KMS-11 (cell line): ENCODE measurements around the gene SETD1B.

Source experiments
- H2AFZ ChIP-seq: fragments of 200-600 bp; sonication (generic); 2 replicates; pipeline ENCODE4 v1.6.1; 2016; ENCODE audit warnings: antibody characterized with exemption, mixed run types, low read depth
- H3K27ac ChIP-seq: fragments of 200-600 bp; sonication (generic); 2 replicates; pipeline ENCODE4 v1.6.1; 2016; ENCODE audit warnings: mild to moderate bottlenecking, mixed run types
- H3K27me3 ChIP-seq: fragments of 200-600 bp; sonication (generic); 2 replicates; pipeline ENCODE4 v1.6.1; 2017; ENCODE audit warnings: mild to moderate bottlenecking, low read depth, mixed run types, moderate library complexity; ENCODE audit not compliant: insufficient read depth
- H3K36me3 ChIP-seq: fragments of 200-600 bp; sonication (generic); 2 replicates; pipeline ENCODE4 v1.6.1; 2017; ENCODE audit warnings: mild to moderate bottlenecking, mixed run types; ENCODE audit not compliant: insufficient read depth
- H3K4me1 ChIP-seq: fragments of 200-600 bp; sonication (generic); 2 replicates; pipeline ENCODE4 v1.6.1; 2016; ENCODE audit warnings: mild to moderate bottlenecking, low read depth, mixed run types; ENCODE audit not compliant: poor library complexity, severe bottlenecking
- H3K4me2 ChIP-seq: fragments of 200-600 bp; sonication (generic); 2 replicates; pipeline ENCODE4 v1.7.0; 2016; ENCODE audit warnings: mild to moderate bottlenecking, mixed run types
- H3K4me3 ChIP-seq: fragments of 200-600 bp; sonication (generic); IDR thresholded peaks from 2 replicates; pipeline ENCODE4 v1.6.1; 2017; ENCODE audit warnings: low read depth, low read length, mixed read lengths; ENCODE audit not compliant: insufficient read depth
- H3K79me2 ChIP-seq: fragments of 200-600 bp; sonication (generic); 2 replicates; pipeline ENCODE4 v1.6.1; 2016; ENCODE audit warnings: low read depth, mixed run types; ENCODE audit not compliant: insufficient read depth
- H3K9ac ChIP-seq: fragments of 200-600 bp; sonication (generic); 2 replicates; pipeline ENCODE4 v1.6.1; 2016; ENCODE audit warnings: mild to moderate bottlenecking, mixed run types
- H4K20me1 ChIP-seq: fragments of 200-600 bp; sonication (generic); 2 replicates; pipeline ENCODE4 v1.6.1; 2016; ENCODE audit warnings: mild to moderate bottlenecking, mixed run types; ENCODE audit not compliant: insufficient read depth
- TF ChIP-seq, protein P1 (sequence below): fragments of 200-600 bp; sonication (generic); conservative IDR thresholded peaks from 2 replicates; pipeline ENCODE4 v1.6.1; 2017; ENCODE audit warnings: low read depth, mild to moderate bottlenecking, antibody characterized with exemption, low read length, moderate library complexity, mixed read lengths

Gene SETD1B

DNA sequence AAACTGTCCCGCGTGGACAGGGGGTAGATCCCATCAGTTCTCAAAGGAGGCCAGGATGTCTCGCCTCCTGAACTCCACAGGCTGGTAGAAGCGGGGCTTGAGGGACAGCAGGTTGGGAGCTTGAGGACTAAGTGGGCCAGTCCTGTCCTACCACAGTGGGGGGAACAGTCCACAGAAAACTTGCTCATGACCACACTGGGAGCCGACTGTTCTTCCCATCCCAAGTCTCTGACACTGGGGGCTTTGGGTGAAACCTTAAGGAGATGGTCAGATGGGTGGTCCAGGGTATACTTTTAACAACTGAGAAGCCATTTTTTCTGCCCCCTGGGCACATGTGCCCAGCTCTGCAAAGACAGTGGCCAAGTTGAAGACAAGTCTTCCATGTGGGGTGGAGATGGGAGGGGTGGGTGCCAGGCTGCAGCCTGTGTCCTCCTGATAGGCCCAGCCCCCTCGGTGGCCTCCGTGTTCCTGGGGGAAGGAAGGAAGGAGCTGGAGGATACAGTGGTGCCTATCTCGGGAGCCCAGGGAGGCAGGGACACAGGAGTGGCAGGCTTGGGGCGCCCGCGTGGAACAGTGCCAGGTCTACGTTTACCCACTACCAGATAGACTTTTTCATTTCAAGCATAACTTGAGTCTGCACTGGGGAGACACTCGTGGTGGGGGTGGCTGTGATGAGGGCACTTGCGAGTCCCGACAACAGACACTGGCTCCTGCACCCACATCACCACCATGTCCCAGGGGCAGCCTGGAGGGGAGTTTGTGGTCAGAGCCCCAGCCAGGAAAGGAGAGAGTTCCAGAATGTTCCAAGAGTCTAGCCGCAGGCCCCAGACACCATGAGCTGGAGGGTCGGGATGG is 25.0 kb upstream of the SETD1B start:
- H2AFZ ChIP-seq, result no peak overlapping the region
- H3K9ac ChIP-seq, result no peak overlapping the region
- peaks cover 3% of the 10 kb centered on the region for H3K4me1 ChIP-seq
- H3K27me3 ChIP-seq, result no peaks in the 10 kb centered on the region
- H3K4me2 ChIP-seq, result no peak overlapping the region
- no peaks in the 10 kb centered on the region for H3K79me2 ChIP-seq
- no peak overlapping the region for H3K4me3 ChIP-seq
- no peak overlapping the region for H3K27ac ChIP-seq
- no peaks in the 10 kb centered on the region for H3K36me3 ChIP-seq
- H4K20me1 ChIP-seq, result no peaks in the 10 kb centered on the region
- TF ChIP-seq, protein P1, sequence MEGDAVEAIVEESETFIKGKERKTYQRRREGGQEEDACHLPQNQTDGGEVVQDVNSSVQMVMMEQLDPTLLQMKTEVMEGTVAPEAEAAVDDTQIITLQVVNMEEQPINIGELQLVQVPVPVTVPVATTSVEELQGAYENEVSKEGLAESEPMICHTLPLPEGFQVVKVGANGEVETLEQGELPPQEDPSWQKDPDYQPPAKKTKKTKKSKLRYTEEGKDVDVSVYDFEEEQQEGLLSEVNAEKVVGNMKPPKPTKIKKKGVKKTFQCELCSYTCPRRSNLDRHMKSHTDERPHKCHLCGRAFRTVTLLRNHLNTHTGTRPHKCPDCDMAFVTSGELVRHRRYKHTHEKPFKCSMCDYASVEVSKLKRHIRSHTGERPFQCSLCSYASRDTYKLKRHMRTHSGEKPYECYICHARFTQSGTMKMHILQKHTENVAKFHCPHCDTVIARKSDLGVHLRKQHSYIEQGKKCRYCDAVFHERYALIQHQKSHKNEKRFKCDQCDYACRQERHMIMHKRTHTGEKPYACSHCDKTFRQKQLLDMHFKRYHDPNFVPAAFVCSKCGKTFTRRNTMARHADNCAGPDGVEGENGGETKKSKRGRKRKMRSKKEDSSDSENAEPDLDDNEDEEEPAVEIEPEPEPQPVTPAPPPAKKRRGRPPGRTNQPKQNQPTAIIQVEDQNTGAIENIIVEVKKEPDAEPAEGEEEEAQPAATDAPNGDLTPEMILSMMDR, result no peak

DNA sequence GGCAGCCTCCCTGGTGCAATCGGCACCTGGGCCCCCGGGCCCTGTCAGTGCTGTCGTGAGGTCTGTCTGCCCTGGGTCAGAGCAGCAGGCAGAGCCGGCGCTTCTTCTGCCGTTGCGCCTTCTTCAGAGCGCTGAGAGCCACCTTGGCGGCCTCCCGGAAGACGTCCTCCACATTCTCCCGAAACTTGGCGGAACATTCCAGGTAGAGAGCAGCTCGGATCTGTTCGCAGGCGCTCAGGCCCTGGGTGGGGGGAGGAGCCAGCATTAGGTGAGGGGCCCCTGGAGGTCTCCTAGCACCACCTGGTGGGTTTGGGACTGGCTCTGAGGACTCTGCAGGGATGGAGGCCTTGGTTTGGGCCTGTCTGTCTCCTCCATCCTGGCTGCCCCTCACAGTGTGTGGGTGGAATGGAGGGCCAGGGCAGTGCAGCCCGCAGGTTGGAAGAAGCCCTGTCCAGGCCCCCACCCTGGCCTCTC is 24.4 kb upstream of the SETD1B start:
- no peak overlapping the region for H3K4me3 ChIP-seq
- no peak overlapping the region for H3K4me2 ChIP-seq
- no peak overlapping the region for H3K27ac ChIP-seq
- H4K20me1 ChIP-seq, result no peaks in the 10 kb centered on the region
- no peaks in the 10 kb centered on the region for H3K36me3 ChIP-seq
- peaks cover 3% of the 10 kb centered on the region for H3K4me1 ChIP-seq
- no peak overlapping the region for H3K9ac ChIP-seq
- H2AFZ ChIP-seq, result no peak overlapping the region
- no peaks in the 10 kb centered on the region for H3K27me3 ChIP-seq
- H3K79me2 ChIP-seq, result no peaks in the 10 kb centered on the region
- TF ChIP-seq, protein P1, result no peak

DNA sequence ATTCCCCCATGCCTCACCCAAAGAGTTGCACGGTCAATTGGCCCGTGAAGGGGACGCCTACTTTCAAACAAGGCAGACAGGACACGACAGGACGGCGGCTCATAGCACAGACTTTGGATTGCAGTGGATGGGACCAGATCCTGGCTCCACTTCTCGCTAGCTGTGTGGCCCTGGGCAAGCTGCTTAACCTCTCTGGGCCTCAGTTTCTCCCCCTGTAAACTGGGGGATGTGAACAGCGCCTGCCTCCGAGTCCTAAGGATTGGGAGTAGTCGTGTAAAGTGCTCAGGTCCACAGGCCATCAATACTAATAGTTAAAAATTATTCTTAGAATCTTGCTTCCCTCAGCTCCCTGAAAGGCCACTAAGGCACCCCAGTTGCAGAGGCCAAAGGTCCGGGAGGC is 23.4 kb upstream of the SETD1B start:
- H4K20me1 ChIP-seq, result no peaks in the 10 kb centered on the region
- TF ChIP-seq, protein P1, result no peak
- no peak overlapping the region for H3K9ac ChIP-seq
- no peak overlapping the region for H3K4me3 ChIP-seq
- no peaks in the 10 kb centered on the region for H3K27me3 ChIP-seq
- no peaks in the 10 kb centered on the region for H3K36me3 ChIP-seq
- H3K27ac ChIP-seq, result no peak overlapping the region
- peaks cover 3% of the 10 kb centered on the region for H3K4me1 ChIP-seq
- no peak overlapping the region for H2AFZ ChIP-seq
- no peak overlapping the region for H3K4me2 ChIP-seq
- H3K79me2 ChIP-seq, result no peaks in the 10 kb centered on the region

DNA sequence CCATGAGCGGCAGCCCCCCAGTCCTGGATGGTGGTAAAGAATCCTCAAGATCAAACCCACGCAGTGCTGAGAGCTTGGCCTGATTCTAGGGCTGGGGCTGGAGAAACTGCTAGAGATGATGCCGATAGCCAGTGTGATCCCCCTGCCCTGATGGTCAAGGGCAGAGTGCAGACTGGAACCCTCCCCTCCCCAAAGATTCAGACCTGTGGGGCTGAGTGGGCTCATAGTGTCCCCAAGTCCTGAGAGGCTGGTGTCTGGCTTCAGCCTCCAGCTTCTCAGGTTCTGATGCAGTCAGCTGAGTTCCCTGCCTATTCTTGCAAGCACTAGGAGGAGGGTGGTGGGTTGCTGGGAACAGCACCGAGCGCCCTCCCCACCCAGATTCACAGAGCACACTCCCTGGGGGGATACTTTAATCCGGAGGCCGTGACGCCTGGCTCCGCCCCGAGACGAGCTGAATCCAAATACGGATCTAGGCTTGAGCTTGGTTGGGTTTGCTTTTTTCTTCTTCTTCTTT is 22.3 kb upstream of the SETD1B start:
- TF ChIP-seq, protein P1, result no peak
- peaks cover 3% of the 10 kb centered on the region for H3K4me1 ChIP-seq
- no peaks in the 10 kb centered on the region for H3K36me3 ChIP-seq
- no peaks in the 10 kb centered on the region for H4K20me1 ChIP-seq
- H3K79me2 ChIP-seq, result no peaks in the 10 kb centered on the region
- H2AFZ ChIP-seq, result no peak overlapping the region
- no peak overlapping the region for H3K4me2 ChIP-seq
- no peaks in the 10 kb centered on the region for H3K27me3 ChIP-seq
- no peak overlapping the region for H3K9ac ChIP-seq
- H3K4me3 ChIP-seq, result no peak overlapping the region
- no peak overlapping the region for H3K27ac ChIP-seq
